Stimulated activated CD4-positive, alpha-beta T cell treated with anti-CD3 and anti-CD28 coated beads, Interleukin-1b, Interleukin-23, amount 100 ng/mL, for 4 hours (primary cell): ENCODE measurements around the gene FCGBP.

Experiments used
- DNase-seq, 2 donors: peaks; one replicate each; pipeline ENCODE4 v3.0.0-alpha.2; 2020; ENCODE audit warnings: low read depth in 2 of 2

The FCGBP gene

DNA sequence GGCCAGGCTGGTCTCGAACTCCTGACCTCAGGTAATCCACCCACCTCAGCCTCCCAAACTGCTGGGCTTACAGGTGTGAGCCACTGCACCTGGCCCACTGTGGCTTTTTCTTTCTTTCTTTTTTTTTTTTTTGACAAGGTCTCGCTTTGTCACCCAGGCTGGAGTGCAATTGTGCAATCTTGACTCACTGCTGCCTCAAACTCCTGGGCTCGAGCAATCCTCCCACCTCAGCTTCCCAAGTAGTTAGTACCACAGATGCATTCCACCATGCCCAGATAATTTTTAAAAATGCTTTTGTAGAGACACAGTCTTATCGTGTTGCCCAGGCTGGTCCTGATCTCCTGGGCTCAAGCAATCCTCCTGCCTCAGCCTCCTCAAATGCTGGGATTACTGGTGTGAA is 12.1 kb upstream of the FCGBP start:
- no peak for DNase-seq

DNA sequence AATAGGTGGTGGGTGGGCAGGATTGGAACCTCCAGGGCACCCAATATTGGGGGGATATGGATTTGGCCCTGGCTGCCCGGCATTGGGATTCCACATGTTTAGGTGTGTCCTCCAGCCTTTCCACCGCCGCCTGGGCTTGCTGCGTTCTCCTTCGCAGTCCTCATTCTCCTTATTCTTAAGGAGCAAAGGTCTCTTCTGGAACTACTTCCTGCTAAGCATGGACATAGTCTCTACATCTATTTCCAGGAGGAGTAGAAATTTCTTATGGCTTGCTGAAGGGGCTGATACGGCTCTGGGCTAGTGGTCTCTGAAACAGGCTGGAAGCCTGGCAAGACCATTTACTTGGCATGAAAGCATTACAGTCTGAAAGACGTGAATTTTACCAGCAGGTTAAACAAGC is 9.2 kb upstream of the FCGBP start:
- no peak for DNase-seq

GRCh38 chr19:39942366-39942730 is 7.9 kb upstream of the FCGBP start:
- DNase-seq: no peak

GRCh38 chr19:39941615-39942365 is 7.4 kb upstream of the FCGBP start:
- peak in 1 of 2 donors; percentile 40 for DNase-seq

- DNase-seq: no peak
Observed at GRCh38 chr19:39941151-39941550, 6.7 kb upstream of the FCGBP start.

DNA sequence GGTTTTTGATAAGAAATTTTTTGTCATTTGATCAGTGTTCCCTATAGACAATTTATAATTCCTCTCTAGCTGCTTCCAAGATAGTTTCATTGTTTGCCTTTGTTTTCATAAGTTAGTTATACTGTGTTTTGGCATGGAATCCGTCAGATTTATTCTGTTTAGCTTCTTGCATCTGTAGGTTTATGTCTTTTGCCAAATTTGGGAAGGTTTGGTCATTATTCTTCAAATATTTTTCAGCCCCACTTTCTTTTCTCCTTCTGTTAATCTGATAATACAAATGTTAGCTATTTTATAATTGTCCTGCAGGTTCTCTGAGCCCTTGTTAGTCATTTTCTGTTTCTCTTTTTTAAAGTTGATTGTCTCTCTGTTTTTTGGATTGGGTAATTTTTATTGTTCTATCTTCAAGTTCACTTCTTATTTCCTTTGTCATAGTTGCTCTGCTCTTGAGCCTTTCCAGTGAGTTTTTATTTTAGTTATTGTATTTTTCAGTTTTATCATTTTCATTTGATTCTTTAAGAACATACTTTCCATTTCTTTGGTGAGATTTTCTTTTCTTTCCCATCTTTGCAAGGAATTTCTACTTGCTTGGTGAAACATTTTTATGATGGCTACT is 5.9 kb upstream of the FCGBP start:
- DNase-seq: no peak

GRCh38 chr19:39939556-39939955 is 5.1 kb upstream of the FCGBP start:
- no peak for DNase-seq

- no peak for DNase-seq
Observed at GRCh38 chr19:39937787-39938186, 3.4 kb upstream of the FCGBP start.

- peak in 1 of 2 donors; percentile 48 for DNase-seq
Observed at GRCh38 chr19:39937094-39937720, 2.8 kb upstream of the FCGBP start.

- no peak for DNase-seq
Observed at GRCh38 chr19:39936622-39937021, 2.2 kb upstream of the FCGBP start.

DNA sequence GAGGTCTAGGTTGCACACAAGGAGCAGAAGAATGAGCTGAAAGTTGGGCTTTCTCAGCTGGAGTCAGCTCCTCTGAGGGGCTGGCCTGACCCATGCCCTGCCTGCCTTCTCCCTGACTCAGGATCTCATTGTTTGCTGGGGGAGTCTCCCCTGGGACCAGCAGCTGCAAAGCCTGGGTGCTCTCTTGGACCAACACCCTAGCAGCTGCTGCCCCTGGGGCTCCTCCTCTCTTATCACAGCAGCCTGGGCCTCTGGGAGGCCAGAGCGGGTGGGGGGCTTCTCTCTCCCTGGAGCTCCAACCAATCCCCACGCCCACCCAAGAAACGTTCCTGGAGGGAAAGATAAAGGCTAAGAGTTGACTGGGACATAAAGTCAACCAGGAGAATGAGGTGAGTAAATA is 1.6 kb upstream of the FCGBP start:
- no peak for DNase-seq

DNA sequence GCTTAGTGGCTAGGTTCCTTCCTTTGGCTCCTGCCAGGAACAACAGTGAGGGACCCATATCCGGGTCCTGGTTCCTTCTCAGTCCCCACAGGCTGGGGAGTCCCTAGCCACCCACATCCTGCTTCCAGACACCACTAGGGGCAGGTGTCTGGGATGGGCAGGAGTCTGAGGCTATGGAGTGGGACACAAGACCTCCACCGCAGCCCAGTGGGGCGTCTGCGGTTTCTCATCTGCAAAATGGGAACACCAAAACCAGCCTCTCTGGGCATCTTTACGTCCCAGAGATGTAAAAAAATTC is 879 bp upstream of the FCGBP start:
- DNase-seq: no peak

DNA sequence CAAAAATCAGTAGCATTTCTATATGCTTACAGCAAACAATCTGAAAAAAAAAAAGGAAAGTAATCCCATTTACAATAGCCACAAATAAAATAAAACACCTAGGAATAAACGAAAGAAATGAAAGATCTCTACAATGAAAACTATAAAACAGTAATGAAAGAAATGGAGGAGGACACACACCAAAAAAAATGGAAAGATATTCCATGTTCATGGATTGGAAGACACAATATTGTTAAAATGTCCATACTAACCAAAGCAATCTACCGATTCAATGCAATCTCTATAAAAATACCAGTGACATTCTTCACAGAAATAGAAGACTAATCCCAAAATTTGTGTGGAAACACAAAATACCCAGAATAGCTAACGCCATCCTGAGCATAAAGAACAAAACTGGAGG is 4.7 kb downstream of the FCGBP start:
- no peak for DNase-seq

DNA sequence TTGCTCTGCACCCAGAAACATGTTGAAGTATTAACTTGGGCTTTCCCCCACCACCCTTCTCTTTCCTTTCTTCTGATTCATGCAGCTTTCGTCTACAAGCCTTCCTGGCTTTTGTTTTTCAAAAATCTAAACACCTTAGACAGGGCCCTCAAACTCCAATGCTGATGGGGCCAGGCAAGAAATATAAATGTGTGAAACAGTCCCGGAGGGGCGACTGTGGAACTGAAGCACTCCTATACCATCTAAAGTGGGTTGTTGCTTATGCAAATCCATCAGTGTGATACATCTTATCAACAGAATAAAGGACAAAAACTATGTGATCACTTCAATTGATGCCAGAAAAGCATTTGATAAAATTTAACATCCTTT is 6.1 kb downstream of the FCGBP start:
- DNase-seq: no peak

- no peak for DNase-seq
Observed at GRCh38 chr19:39927524-39928356, 6.7 kb downstream of the FCGBP start.

- no peak for DNase-seq
Observed at GRCh38 chr19:39927076-39927475, 7.4 kb downstream of the FCGBP start.

- no peak for DNase-seq
Observed at GRCh38 chr19:39926170-39926760, 8.2 kb downstream of the FCGBP start.

- no peak for DNase-seq
Observed at GRCh38 chr19:39924952-39925351, 9.5 kb downstream of the FCGBP start.

GRCh38 chr19:39924389-39924788 is 10.0 kb downstream of the FCGBP start:
- no peak for DNase-seq

DNA sequence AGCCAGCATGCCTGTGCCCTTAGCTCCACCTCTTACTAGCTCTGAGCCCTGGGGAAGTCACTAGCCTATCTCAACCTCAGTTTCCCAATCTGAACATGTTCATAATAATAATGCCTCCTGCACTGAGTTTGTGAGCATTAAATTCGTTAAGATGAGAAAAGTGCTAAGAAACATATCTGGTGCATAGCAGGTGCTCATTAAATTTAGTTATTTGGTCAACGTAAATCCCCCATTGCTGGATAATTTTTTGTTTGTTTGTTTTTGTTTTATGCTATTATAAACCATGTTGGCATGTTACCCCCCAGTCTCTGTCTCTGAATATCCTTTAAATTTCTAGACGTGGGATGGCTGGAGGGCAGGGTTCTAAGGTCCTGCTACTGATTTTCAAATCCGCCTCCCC is 10.6 kb downstream of the FCGBP start:
- no peak for DNase-seq

DNA sequence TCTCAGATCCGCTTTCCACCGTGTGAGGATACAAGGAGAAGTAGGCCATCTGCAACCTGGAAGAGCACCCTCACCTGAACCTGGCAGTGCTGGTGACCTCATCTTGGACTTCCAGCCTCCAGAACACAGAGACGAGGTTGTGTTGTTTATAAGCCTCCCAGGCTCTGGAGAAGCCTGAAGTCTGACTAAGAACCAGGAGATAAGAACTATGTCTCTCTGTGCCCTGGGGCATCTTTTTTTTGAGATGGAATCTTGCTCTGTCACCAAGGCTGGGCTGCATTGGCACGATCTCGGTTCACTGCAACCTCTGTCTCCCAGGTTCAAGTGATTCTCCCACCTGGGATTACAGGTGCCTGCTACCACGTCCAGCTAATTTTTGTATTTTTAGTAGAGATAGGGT is 14.5 kb downstream of the FCGBP start:
- no peak for DNase-seq

GRCh38 chr19:39918183-39918651 is 16.2 kb downstream of the FCGBP start:
- no peak for DNase-seq
